ENCODE results near the gene PLK5.
A peak's percentile ranks its signal among the peaks of the same experiment; 100 is the strongest.
"Not testable (repeated sequence)": the region's sequence is repeated elsewhere in the genome, so short reads cannot be mapped to it uniquely, and the experiment has no call there.

Gene PLK5

DNA sequence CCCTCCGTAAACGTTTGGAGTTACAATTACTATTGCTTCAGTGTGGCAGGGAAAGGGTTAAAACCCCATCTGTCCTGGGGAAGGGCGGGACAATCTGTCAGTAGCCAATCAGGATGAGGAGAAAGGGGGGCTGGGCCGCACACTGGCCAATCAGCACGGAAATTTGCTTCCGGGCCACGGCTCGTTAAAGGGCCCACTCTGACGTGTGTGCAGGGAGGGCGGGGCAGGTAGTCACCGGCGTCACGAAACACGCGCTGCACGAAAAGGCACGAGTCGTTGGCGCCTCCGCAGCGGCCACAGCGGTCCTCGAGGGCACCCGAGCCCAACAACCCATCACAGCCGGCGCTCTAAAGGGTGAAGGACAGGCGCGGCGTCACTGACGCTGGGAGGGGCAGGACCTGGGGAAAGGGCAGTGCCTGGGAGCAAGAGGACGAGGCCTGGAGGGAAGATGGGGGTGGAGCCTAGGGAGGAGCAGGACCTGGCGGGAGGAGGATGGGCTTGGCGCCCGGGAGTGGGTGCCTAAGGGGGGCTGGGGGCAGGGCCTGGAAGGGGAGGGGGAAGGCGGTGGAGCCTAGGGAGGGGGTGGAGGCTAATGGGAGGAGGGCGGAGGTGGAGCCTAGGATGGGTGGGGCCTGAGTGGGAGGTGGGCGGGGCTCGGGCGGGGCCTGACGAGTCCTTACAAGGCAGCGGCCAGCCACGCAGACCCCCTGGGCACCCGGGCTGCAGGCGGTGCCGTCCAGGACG lies 15.9 kb upstream of the PLK5 start:
- DNase-seq = peak; percentile 94

GRCh38 chr19:1508507-1508856 lies 15.4 kb upstream of the PLK5 start:
- no peak for DNase-seq

- DNase-seq = no peak
Measured at GRCh38 chr19:1509602-1510441, 14.1 kb upstream of the PLK5 start.

- no peak for DNase-seq
Measured at GRCh38 chr19:1510442-1510806, 13.5 kb upstream of the PLK5 start.

GRCh38 chr19:1510807-1511206 lies 13.1 kb upstream of the PLK5 start:
- no peak for DNase-seq

DNA sequence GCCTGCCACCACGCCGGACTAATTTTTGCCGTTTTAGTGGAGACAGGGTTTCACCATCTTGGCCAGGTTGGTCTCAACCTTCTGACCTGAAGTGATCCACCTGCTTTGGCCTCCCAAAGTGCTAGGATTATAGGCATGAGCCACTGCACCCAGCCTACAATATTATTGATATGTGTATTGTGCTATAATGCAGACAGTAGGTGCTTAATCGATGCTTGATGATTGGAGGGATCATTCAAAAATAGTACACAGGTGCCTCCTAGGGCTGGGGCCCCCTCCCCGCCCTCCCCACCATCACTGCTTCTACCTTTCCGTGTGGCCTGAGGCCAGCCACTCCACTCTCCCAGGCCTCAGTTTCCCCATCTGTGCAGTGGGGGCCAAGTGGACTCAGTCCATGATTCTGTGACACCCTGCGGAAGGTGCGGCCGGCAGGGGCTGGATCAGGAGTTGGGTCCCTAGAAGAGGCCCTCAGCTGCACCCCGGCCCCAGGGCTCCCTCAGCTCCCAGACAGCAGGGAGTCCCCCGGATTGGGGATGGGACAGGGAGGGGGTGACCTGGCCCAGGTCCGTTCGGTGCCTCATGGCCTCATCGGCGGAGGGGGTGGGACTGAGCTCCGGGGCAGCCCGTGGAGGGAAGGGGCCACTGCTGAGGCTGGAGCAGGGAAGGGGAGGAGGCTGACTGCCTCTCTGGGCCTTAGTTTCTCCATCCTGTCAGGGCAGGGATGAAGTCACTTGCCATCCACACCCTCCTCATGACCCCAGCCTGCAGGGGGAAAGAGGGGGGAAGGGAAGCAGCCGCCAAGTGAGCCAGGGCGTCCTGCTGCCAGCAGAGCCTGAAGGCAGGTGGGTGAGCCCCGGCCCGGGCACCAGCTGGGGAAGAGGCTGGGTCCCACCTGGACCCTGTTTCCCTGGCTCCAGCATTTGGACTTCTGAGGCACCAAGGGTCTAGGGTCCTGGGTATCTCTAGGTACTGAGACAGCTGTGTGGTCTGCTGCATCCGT lies 12.3 kb upstream of the PLK5 start:
- no peak for DNase-seq

- DNase-seq = peak; percentile 79
Measured at GRCh38 chr19:1512671-1513498, 11.0 kb upstream of the PLK5 start, which contains the start of gene ADAMTSL5. ADAMTSL5 (minus strand) TSS chr19:1513019; CDS start chr19:1510943, 2,076 bp downstream.

DNA sequence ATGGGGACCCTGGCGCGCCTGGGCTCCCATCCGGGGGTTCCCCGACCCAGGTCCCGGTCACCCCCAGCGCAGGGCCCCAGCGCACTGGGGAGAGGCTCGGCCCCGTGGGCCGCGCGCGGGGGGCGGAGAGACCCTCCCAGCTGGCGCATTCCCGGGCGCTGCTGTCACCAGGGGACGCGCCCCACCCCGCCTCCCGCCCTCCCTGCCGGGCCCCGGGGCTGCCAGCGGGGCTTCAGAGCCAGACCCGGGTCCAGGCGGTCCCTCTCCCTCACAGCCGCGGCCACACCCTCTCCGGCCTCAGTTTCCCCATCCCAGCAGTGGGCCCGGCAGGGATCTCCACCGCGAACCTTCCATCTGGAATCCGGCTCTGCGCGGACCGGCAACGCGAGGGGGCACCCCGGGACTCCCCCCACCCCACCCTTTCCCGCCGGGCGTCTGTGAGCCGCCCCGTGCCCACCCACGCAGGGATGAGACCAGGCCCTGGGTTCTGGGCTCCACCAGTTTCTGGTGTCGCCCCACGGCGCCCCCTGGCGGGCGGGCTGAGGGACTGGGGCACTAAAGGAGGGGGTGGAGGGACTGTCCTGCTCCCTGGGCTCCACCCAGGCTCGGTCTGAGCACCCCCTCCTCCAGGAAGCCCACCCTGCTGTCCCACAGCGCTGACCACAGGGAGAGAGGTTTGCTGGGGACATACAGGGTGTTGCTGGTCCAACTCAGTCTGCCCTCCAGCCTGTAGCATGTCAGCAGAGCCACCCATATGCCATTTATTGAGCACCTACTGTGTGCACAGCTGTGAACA lies 10.2 kb upstream of the PLK5 start:
- DNase-seq = peak; percentile 76

DNA sequence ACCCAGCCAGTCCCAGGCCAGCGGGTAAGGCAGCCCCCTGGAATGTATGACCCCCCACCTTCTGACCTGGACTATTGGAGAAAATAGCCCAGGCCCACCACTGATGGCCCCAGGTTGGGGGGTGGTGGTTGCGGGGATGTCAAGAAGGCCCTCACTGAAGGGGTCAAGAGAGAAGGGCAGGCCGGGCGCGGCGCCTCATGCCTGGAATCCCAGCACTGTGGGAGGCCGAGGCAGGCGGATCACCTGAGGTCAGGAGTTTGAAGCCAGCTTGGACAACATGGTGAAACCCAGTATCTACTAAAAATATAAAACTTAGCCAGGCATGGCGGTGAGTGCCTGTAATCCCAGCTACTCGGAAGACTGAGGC lies 9.6 kb upstream of the PLK5 start:
- no peak for DNase-seq

- DNase-seq = no peak
Measured at GRCh38 chr19:1514986-1515721, 8.7 kb upstream of the PLK5 start.

DNA sequence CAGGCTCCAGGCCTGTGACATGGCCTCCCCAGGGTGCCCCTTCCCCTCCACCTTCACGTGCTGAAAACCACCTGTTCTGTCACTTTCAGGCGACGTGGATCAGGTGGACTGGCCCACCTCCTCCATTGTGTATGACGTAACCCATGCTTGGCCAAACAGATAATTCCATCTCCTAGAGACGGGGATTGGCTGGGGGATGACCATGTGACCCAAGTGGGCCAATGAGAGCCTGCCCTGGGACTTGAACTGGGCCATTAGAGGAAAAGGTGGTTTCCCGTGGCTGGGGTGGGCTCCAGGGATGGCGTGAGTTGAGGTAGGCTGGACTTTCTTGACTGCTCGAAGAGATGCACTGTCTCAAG lies 7.5 kb upstream of the PLK5 start:
- DNase-seq = no peak

DNA sequence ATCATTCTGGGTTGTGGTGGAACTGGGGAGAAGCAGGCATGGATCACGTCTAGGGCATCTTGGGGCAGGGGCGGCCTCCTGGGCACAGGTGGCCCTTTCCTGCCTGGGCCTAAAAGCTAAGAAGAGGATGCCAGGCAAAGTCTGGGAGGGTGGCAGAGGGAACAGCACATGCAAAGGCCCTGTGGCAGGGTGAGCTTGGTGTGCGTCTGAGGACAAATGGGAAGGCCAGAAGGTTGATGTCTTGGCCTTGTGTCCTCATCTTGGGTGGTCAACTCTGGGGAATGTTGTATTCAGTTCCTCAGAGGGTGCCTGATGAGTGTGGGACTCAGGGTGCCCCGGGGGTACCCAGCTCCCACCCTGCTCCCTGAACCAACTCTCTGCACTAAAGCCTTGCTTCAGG lies 5.4 kb upstream of the PLK5 start:
- no peak for DNase-seq

GRCh38 chr19:1519802-1520201 lies 4.1 kb upstream of the PLK5 start:
- not testable (repeated sequence) for DNase-seq

GRCh38 chr19:1520203-1520780 lies 3.6 kb upstream of the PLK5 start:
- no peak for DNase-seq

DNA sequence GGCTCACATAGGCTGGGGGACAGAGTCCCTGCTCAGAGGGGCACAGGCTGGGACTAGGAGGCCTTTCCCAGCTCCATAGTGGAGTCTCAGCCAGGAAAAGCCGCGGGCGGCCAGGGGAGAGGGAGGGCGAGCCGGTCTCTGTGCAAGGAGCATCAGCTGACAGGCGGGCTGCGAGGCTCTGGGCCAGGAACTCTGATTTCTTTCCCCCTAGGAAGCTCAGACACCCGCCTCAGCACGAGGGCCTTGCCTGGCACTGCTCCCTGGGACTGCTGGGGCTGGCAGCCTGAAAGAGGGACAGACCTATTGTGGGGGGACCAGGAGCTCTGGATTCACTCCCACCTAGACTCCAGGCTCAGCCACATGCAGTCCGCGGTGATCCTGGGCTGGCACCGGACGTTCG lies 2.2 kb upstream of the PLK5 start:
- no peak for DNase-seq

DNA sequence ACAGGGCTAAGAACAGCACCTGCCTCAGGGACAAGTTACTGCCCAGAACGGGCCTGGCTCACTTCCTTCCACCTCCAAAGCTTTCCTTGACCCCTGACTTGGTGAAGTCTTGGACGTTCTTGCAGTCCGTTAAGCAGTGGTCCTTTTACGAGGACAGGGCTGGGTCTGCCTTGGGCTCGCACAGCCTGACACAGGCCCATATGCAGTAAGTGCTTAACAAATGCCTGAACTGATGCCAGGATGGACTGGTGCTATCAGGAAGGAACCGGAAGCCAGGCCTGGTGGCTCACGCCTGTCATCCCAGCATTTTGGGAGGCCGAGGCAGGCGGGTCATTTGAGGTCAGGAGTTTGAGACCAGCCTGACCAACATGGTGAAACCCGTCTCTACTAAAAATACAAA lies 1.8 kb upstream of the PLK5 start:
- DNase-seq = no peak

DNA sequence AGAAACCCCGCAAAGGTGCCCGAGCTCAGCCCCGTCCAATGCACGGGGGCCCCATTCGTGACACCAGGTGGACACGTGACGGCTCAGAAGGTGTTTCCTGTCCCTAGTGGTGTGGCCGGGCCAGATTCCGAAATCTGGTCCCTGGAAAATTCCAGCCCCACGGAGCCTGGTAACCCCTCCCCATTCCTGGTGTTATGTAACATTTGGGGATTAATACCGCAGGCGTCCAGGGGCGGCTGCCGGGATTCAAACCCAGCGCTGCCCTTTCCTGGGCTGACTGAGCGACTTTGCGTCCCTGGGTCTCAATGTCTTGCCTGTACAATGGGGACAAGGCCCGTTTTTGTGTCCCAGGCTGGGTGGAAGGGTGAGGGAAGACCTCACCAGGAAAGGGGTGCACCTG lies 1.0 kb upstream of the PLK5 start:
- DNase-seq = no peak

DNA sequence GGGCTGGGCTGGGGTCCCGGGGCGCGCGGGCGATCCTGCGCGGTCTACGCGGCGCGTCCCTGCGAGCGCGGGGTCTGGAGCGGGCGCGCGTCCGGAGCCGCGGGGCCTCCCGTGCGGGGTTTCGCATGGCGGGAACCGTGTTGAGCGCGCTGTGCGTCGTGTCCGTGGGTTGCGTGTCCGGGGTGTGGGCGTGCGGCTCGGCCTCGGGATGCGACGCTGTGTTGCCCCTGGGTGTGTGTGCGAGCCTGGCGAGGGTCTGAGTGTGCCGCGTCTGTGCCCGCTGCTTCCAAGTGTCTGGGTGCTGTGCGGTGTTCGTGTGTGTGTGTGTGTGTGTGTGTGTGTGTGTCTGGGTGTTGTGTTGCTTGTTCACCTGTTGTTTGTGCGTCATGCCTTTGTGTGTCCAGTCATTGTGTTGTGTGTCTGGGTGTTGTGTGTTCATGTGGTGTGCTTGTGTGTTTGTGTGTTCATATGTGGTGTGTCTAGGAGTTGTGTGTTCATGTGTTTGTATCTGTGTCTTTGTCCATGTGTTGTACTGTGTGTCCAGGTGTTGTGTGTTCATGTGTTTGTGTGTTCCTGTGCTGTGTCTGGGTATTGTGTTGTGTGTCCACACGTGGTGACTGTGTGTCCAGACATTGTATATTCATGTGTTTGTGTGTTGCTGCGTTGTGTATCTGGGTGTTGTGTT lies 552 bp downstream of the PLK5 start:
- no peak for DNase-seq

GRCh38 chr19:1524972-1525325 lies 1.1 kb downstream of the PLK5 start:
- DNase-seq = no peak

- DNase-seq = no peak
Measured at GRCh38 chr19:1525343-1525742, 1.5 kb downstream of the PLK5 start.

Data from CD4-positive, alpha-beta T cell treated with Interleukin-6 for 4 hours (primary cell).